ENCODE measurements around the gene FKBP4.

- no peak for TF ChIP-seq POLR2A (IDR thresholded peaks at IDR 0.05; ENCODE audit: low read depth, low read length)
- TF ChIP-seq CTCF (IDR thresholded peaks at IDR 0.05; ENCODE audit: extremely low read depth in 1 of 2, insufficient read depth in 1 of 2, low read depth in 1 of 2, low read length in 2 of 2), result no peak
- TF ChIP-seq MAX (IDR thresholded peaks at IDR 0.05; ENCODE audit: insufficient read depth, insufficient read length), result no peak
- no peak for TF ChIP-seq MYC (IDR thresholded peaks at IDR 0.05; ENCODE audit: low read depth, low read length)
- no peak for TF ChIP-seq JUN (IDR thresholded peaks at IDR 0.05; ENCODE audit: borderline replicate concordance, insufficient read depth, insufficient read length, low read depth)
- TF ChIP-seq EZH2 (IDR thresholded peaks at IDR 0.05; ENCODE audit: borderline replicate concordance, low read depth, low read length, severe bottlenecking), result no peak
- no peak for TF ChIP-seq POLR2AphosphoS5 (IDR thresholded peaks at IDR 0.05; ENCODE audit: insufficient read depth, low read depth, low read length)
- no peak for TF ChIP-seq FOS (IDR thresholded peaks at IDR 0.05; ENCODE audit: borderline replicate concordance, insufficient read depth, low read length)
These were observed 43.1 kb upstream of the FKBP4 start for GRCh38 chr12:2751686-2752085.
